Cardiac muscle cell (in vitro differentiated cells and primary cell): ENCODE data around the gene MED8. TPM values are rescaled to one million over a fixed set of nuclear protein-coding genes. Genes with fewer than 3 reads are reported as not detected.
A peak's percentile ranks its signal among the peaks of the same experiment; 100 is the strongest.
"Not testable (repeated sequence)": the region's sequence is repeated elsewhere in the genome, so short reads cannot be mapped to it uniquely, and the experiment has no call there.

Source experiments
- DNase-seq, 2 donors: peaks; one replicate each; pipeline versions ENCODE4 v3.0.0 to v3.0.0-alpha.2; 2010 to 2017; ENCODE audit warnings: low read depth in 1 of 2, low spot score in 1 of 2
- H3K27ac ChIP-seq: fragments of 200-600 bp; sonication (generic); 2 replicates; pipeline ENCODE4 v1.5.1; 2016
- H3K27me3 ChIP-seq: fragments of 200-600 bp; sonication (generic); 2 replicates; pipeline ENCODE4 v1.6.0; 2016; ENCODE audit warnings: control low read depth
- H3K36me3 ChIP-seq: fragments of 200-600 bp; sonication (generic); 2 replicates; pipeline ENCODE4 v1.5.1; 2016; ENCODE audit warnings: control low read depth
- H3K4me1 ChIP-seq: fragments of 200-600 bp; sonication (generic); 2 replicates; pipeline ENCODE4 v1.8.1; 2017; ENCODE audit warnings: low read depth, mild to moderate bottlenecking, mixed run types
- H3K4me3 ChIP-seq: fragments of 200-600 bp; sonication (generic); 2 replicates; pipeline ENCODE4 v1.5.1; 2016; ENCODE audit warnings: mild to moderate bottlenecking
- H3K9me3 ChIP-seq: fragments of 200-600 bp; sonication (generic); 2 replicates; pipeline ENCODE4 v1.5.1; 2017; ENCODE audit warnings: low read depth, mild to moderate bottlenecking, control low read depth
- CTCF ChIP-seq: IDR thresholded peaks from 2 replicates; pipeline ENCODE4 v1.5.1; 2012; ENCODE audit warnings: low read depth, mild to moderate bottlenecking, low read length
- polyA plus RNA-seq: library from polyadenylated mRNA; unstranded; fragments of >200 nt; fragmentation: Nextera tagmentation; extraction: Ambion mirVana; gene quantifications from 2 replicates; pipeline ENCODE4 v1.2.1, GENCODE V29; 2016
- total RNA-seq: library from RNA; depleted of rRNA; stranded (reverse); fragments of >200 nt; gene quantifications from 2 replicates; pipeline ENCODE4 v1.2.3, GENCODE V29; 2016

The MED8 gene
- total and polyA plus RNA-seq, 2 experiments from 2014 or later: 25.5 to 38.8 TPM

DNA sequence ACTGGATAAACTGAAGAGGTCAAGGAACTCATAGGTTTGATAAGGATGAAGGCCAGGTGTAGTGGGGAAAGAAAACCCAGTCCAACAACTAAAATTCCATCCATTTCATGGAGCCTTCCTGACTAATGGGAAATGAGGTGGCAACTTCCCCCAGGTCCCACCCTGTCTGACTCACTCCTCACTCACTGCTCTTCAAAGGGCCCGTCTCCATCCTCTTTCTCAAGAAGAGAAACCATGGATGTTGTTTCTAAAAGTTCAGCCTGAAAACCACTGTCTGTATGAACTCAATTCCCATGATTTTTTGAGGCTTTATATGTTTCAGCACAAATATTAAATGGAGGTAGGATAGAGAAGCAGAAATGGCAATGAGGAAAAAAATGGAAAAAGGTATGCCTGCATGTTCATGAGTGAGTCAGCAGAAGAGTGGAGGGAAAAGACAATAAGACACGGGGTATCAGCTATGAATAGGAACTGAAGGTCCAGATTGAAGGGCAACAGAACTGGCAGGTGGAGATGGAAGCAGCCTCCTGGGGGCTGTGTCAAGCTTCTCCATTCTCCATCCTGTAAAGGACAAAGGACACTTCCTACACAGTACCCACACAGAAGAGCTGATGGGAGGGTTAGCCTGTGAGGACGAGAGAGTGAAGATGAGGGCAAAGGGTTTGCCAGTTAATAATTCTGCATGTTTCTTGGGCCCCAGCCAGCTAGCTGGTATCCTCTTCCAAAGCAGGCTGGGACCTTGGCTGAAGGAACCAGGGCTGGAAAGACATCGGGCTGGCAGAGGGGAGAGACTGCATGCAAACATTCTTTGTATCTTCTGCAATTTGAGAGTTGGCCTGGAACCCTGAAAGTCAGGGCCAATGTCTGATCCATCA, 16.3 kb downstream of the MED8 start:
- H3K27ac ChIP-seq: no peak overlapping the region
- no peaks in the 10 kb centered on the region for H3K36me3 ChIP-seq
- H3K4me3 ChIP-seq: no peak overlapping the region
- DNase-seq: peak in 1 of 2 donors; percentile 53
- no peaks in the 10 kb centered on the region for H3K27me3 ChIP-seq
- H3K4me1 ChIP-seq: peaks cover 8% of the 10 kb centered on the region
- no peak for TF ChIP-seq CTCF
- no peaks in the 10 kb centered on the region for H3K9me3 ChIP-seq

- H3K36me3 ChIP-seq: no peaks in the 10 kb centered on the region
- no peaks in the 10 kb centered on the region for H3K9me3 ChIP-seq
- no peak for TF ChIP-seq CTCF
- no peak overlapping the region for H3K27ac ChIP-seq
- H3K27me3 ChIP-seq: no peaks in the 10 kb centered on the region
- peaks cover 8% of the 10 kb centered on the region for H3K4me1 ChIP-seq
- no peak overlapping the region for H3K4me3 ChIP-seq
- no peak for DNase-seq
These were observed 17.4 kb downstream of the MED8 start for GRCh38 chr1:43372172-43372571.

DNA sequence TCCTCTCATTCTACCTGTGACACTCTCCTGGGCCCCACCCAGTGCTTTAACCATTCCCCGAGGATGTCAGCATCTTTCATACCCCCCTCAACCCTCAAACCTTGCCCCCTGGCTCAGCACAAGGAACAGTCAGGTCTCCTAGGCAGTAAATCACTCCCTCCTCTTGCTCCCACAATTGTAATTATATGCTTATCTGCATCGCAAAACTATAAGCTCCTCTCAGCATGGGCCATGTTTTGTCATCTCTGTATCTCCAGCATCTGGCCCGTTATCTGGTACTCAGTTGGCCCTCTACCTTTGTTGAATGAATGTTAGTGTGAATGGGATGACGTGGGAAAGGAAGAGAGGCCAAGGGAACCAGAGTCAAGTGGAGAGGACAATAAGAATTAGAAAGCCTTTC, 19.0 kb downstream of the MED8 start:
- Histone ChIP-seq H3K9me3 (no peaks in the 10 kb centered on the region), H3K27ac (no peak overlapping the region), H3K27me3 (no peaks in the 10 kb centered on the region), H3K4me3 (no peak overlapping the region), H3K36me3 (no peaks in the 10 kb centered on the region), H3K4me1 (peaks cover 22% of the 10 kb centered on the region)
- no peak for DNase-seq
- TF ChIP-seq CTCF: no peak

- not testable (repeated sequence) for H3K27me3 ChIP-seq, H3K9me3 ChIP-seq, H3K4me3 ChIP-seq, H3K27ac ChIP-seq, H3K36me3 ChIP-seq, DNase-seq
- peaks cover 22% of the 10 kb centered on the region for H3K4me1 ChIP-seq
These were observed 19.8 kb downstream of the MED8 start for GRCh38 chr1:43369779-43370178.

- peak overlapping the region; percentile 67 for H3K4me3 ChIP-seq
These were observed 21.0 kb downstream of the MED8 start for GRCh38 chr1:43368646-43369020.

More at GRCh38 chr1:43368646-43369020, 21.0 kb downstream of the MED8 start:
- peaks cover 22% of the 10 kb centered on the region for H3K4me1 ChIP-seq
- no peaks in the 10 kb centered on the region for H3K9me3 ChIP-seq
- peaks cover 13% of the 10 kb centered on the region for H3K36me3 ChIP-seq
- TF ChIP-seq CTCF: no peak
- H3K27ac ChIP-seq: peak overlapping the region; percentile 92
- H3K27me3 ChIP-seq: no peaks in the 10 kb centered on the region
- no peak for DNase-seq
